Chondrocyte (in vitro differentiated cells): Measurements from ENCODE around the gene PPM1H. TPM values are rescaled to one million over a fixed set of nuclear protein-coding genes. Genes with fewer than 3 reads are reported as not detected.

Experiments used
- DNase-seq: peaks from one replicate; pipeline ENCODE4 v3.0.0; 2021; ENCODE audit warnings: mixed read lengths, low spot score
- H3K27ac Mint-ChIP-seq: one replicate; pipeline ENCODE4 v1.8.0; 2021; ENCODE audit warnings: mild to moderate bottlenecking, moderate library complexity, mixed read lengths; ENCODE audit not compliant: unreplicated experiment
- H3K27me3 Mint-ChIP-seq: 2 replicates; pipeline ENCODE4 v1.8.0; 2021; ENCODE audit warnings: low read depth, mixed read lengths
- H3K36me3 Mint-ChIP-seq: 2 replicates; pipeline ENCODE4 v1.8.0; 2021; ENCODE audit warnings: low read depth, mixed read lengths
- H3K4me1 Mint-ChIP-seq: 2 replicates; pipeline ENCODE4 v1.8.0; 2021; ENCODE audit warnings: low read depth, mild to moderate bottlenecking, mixed read lengths
- H3K4me3 Mint-ChIP-seq: one replicate; pipeline ENCODE4 v1.8.0; 2021; ENCODE audit warnings: mild to moderate bottlenecking, moderate library complexity, mixed read lengths; ENCODE audit not compliant: unreplicated experiment
- H3K9me3 Mint-ChIP-seq: 2 replicates; pipeline ENCODE4 v1.8.0; 2021; ENCODE audit warnings: low read depth, mixed read lengths
- total RNA-seq: library from RNA; stranded (reverse); gene quantifications from 3 replicates; pipeline ENCODE4 v1.2.1, GENCODE V29; 2021
- TF ChIP-seq, protein P1 (sequence below): fragments of 200-600 bp; sonication (generic); IDR thresholded peaks from 2 replicates; pipeline ENCODE4 v1.5.0; 2021; ENCODE audit warnings: antibody characterized with exemption, mild to moderate bottlenecking, moderate library complexity

PPM1H gene
- total RNA-seq, 1 donor from 2014 or later, result 34.3 TPM

DNA sequence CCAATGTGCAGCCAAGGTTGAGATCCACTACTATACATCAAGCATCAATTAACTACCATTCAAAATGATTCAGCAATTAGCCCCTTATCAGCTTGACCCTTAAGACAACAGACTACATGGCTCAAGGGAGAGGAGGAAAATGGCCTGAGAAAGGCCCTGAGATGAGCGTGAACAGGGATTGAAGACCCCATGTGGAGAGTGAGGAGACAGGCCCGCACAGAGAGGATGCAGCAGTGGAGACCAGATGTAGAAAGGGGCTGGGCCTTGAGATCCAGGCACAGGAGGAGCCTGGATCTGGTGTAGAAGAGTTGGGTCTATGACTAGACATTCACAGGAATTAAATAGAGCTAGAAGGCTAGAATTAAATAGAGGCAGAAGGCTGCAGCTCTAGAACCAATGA, 239.3 kb downstream of the PPM1H start:
- Mint-ChIP-seq H3K4me1 (peaks cover 49% of the 10 kb centered on the region), H3K4me3 (no peak overlapping the region), H3K36me3 (peaks cover 16% of the 10 kb centered on the region), H3K9me3 (peaks cover 2% of the 10 kb centered on the region), H3K27me3 (no peaks in the 10 kb centered on the region), H3K27ac (peak overlapping the region; percentile 4)
- DNase-seq, result no peak
- TF ChIP-seq, protein P1, sequence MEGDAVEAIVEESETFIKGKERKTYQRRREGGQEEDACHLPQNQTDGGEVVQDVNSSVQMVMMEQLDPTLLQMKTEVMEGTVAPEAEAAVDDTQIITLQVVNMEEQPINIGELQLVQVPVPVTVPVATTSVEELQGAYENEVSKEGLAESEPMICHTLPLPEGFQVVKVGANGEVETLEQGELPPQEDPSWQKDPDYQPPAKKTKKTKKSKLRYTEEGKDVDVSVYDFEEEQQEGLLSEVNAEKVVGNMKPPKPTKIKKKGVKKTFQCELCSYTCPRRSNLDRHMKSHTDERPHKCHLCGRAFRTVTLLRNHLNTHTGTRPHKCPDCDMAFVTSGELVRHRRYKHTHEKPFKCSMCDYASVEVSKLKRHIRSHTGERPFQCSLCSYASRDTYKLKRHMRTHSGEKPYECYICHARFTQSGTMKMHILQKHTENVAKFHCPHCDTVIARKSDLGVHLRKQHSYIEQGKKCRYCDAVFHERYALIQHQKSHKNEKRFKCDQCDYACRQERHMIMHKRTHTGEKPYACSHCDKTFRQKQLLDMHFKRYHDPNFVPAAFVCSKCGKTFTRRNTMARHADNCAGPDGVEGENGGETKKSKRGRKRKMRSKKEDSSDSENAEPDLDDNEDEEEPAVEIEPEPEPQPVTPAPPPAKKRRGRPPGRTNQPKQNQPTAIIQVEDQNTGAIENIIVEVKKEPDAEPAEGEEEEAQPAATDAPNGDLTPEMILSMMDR, result no peak

DNA sequence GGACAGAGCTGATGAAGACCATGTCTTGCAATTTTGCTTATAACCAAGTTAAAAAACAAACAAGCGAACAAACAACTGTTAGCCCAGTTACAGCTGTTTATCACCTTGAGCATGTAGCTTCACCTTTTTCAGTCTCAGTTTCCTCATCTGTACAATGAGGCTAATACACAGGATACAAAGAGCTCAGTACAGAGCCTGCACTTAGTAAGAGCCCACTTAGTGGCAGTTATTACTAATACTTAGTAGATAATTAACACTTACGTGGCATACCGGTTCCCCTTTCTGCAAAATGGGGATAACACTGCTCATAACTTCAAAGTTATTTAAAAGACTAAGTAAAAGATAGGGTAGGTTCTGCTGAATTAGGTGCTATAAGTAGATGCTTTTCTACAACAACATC, 240.3 kb downstream of the PPM1H start:
- Mint-ChIP-seq H3K4me1 (peaks cover 49% of the 10 kb centered on the region), H3K36me3 (peaks cover 21% of the 10 kb centered on the region), H3K4me3 (no peak overlapping the region)

DNA sequence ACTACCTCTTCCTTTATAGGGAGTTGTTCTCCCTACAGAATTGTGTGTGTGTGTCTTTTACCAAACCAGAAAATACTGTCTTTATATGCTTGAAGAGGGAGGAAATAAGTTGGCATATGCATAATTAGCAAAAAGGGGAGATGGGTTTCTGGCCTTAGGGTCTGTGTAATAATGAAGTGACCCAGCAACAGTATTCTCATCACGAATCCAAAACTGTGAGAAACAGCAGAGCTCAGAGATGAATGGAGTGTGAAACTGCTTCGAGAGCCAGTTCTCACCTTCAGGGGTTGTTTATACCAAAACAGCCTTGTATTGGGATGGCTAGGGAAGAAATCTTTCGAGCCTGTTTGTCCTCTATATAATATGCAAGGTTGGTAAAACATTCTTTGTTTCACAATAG, 240.8 kb downstream of the PPM1H start:
- Mint-ChIP-seq H3K4me1 (peaks cover 53% of the 10 kb centered on the region), H3K27me3 (no peaks in the 10 kb centered on the region), H3K4me3 (no peak overlapping the region), H3K9me3 (peaks cover 2% of the 10 kb centered on the region), H3K36me3 (peaks cover 25% of the 10 kb centered on the region), H3K27ac (peak overlapping the region; percentile 83)
- DNase-seq, result no peak
- TF ChIP-seq, protein P1, result no peak

More for the DNA sequence above, 240.3 kb downstream of the PPM1H start:
- H3K27me3 Mint-ChIP-seq, result no peaks in the 10 kb centered on the region
- H3K9me3 Mint-ChIP-seq, result peaks cover 2% of the 10 kb centered on the region
- H3K27ac Mint-ChIP-seq, result no peak overlapping the region
- no peak for DNase-seq
- TF ChIP-seq, protein P1, result no peak

DNA sequence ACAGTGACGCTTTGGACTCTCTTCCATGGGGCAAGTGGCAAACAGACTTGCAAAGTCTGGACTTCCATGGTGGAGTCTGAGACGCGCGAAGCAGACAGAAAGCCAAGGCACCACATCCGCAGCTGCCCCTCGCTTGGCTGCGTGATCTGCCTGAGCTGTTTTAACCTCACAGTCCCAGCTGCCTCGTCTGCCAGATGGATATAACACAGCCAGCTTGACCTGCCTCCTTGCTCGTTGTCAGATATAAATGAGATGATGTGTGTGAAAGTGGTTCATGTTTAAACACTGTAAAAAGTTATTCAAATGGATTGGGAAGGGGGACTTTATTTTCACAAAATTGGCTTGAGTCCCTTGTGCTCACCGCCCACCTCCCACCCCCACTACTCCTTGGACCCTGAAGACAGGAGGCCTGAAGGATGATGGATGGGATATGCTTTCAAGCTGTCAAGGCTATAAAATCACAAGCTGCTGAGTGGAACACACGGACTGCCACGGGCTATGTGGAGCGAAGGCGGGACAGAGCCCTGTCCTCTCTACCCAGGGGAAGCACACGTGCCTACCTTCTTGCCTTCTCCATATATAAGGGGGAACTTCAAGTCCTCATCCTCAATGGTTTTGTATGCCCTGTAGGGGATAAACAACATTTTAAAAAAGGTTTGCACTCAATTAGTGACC, 241.4 kb downstream of the PPM1H start:
- DNase-seq, result no peak
- Mint-ChIP-seq H3K36me3 (peaks cover 29% of the 10 kb centered on the region), H3K27ac (peak overlapping the region; percentile 83)

DNA sequence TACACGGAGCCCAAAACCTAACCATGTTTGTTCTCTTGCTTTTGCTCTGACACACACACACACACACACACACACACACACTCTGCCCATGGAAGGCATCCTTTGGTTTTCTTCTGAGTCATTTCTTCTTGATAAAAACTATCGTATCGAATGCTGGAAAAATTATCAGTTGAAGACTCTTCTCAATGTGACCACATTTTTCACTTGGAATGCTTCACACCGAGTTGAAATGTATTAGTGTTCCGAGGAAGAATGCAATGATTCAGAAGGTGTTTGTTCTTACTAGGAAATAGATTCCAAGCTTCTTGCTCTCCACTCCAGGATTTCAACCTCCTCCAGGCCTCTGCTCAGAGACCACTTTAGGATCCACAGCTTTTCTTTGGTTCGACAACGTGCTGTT, 242.1 kb downstream of the PPM1H start:
- Mint-ChIP-seq H3K36me3 (peaks cover 31% of the 10 kb centered on the region), H3K27ac (peak overlapping the region; percentile 83), H3K4me1 (peaks cover 45% of the 10 kb centered on the region), H3K27me3 (no peaks in the 10 kb centered on the region), H3K4me3 (no peak overlapping the region), H3K9me3 (no peaks in the 10 kb centered on the region)
- TF ChIP-seq, protein P1, result no peak
- DNase-seq, result no peak

More for the DNA sequence above, 241.4 kb downstream of the PPM1H start:
- no peaks in the 10 kb centered on the region for H3K9me3 Mint-ChIP-seq
- TF ChIP-seq, protein P1, result no peak
- H3K4me1 Mint-ChIP-seq, result peaks cover 51% of the 10 kb centered on the region
- H3K4me3 Mint-ChIP-seq, result peak overlapping the region; percentile 38
- H3K27me3 Mint-ChIP-seq, result no peaks in the 10 kb centered on the region
